Heart left ventricle (tissue), 13 donors: ENCODE measurements around the gene THSD7B.

ENCODE experiments used
- POLR2A ChIP-seq, 2 donors: fragments of 450-650 bp; IDR thresholded peaks; one replicate each; pipeline ENCODE4 v1.6.1; 2017; ENCODE audit warnings: antibody characterized with exemption in 2 of 2, mild to moderate bottlenecking in 2 of 2, moderate library complexity in 2 of 2
- TF ChIP-seq, protein P1 (sequence below), 12 donors: fragments of 200-600 bp; sonication (generic) in 4 of 12; IDR thresholded peaks; one replicate each; pipeline versions ENCODE4 v1.5.0 to v1.8.0; 2018 to 2022; ENCODE audit warnings: antibody characterized with exemption in 12 of 12, mild to moderate bottlenecking in 5 of 12
- donor health status: ischemic (EF 13 %, LVEDD 7.1; RV severe dilation, severe dysfunction).
- donor health status: DM: no; HTN: yes; CAD: no.
- donor health status: DM: no; HTN: no; CAD: no.
- donor health status: ischemic (EF 25% LVEDD 6.9; RV normal size, moderate dysfunction).
- donor health status: ischemic (EF 25% LVEDD 5.7; RV mildly dilated, moderate dysfunction).
- donor health status: ischemic (EF 35%, LVEDD 5.7; RV mildly dilated, moderate dysfunction).
- donor health status: nonischemic (EF 11% LVEDD 7.7; RV severe dilation, severe dysfunction).
- donor health status: DM: yes; HTN: yes; CAD: no.
- donor health status: PGD.
- donor health status: ischemic (EF 29% LVEDD 5.4; RV normal size, mild dysfunction).
- donor health status: nonischemic (EF 23%, LVEDD 6.1; RV moderate dilation, normal function).

DNA sequence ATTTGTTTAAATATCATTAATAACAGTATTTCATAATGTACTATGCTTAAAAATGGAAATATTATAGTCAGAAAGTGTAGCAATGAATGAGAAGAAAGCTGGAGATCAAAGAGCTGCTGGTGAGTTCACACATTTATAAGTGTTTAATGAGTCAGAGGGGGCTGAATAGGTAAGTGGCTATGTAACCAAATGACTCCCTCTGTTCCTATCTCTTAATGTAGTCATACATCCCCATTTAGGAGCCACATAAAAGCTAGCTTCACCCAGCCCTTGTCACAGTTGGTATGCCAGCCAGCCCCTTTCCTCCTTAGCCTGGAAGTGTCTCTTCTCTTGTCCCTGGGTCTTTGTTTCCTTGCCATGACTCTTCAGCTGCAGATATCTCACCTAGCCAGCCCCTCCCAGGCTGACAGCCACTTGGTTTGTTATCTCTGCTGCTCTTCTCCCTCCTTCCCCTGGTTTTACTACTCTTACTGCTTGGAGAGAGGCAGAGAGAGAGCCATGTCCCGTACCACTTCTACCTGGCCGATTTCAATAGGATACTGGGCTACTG lies 760.4 kb downstream of the THSD7B start:
- TF ChIP-seq, protein P1, sequence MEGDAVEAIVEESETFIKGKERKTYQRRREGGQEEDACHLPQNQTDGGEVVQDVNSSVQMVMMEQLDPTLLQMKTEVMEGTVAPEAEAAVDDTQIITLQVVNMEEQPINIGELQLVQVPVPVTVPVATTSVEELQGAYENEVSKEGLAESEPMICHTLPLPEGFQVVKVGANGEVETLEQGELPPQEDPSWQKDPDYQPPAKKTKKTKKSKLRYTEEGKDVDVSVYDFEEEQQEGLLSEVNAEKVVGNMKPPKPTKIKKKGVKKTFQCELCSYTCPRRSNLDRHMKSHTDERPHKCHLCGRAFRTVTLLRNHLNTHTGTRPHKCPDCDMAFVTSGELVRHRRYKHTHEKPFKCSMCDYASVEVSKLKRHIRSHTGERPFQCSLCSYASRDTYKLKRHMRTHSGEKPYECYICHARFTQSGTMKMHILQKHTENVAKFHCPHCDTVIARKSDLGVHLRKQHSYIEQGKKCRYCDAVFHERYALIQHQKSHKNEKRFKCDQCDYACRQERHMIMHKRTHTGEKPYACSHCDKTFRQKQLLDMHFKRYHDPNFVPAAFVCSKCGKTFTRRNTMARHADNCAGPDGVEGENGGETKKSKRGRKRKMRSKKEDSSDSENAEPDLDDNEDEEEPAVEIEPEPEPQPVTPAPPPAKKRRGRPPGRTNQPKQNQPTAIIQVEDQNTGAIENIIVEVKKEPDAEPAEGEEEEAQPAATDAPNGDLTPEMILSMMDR (IDR thresholded peaks at IDR 0.05), result no peak
- no peak for TF ChIP-seq POLR2A (IDR thresholded peaks at IDR 0.05)
